Measurements from ENCODE around the gene SFXN4.
"Not testable (repeated sequence)": the region's sequence is repeated elsewhere in the genome, so short reads cannot be mapped to it uniquely, and the experiment has no call there.

SFXN4 gene

DNA sequence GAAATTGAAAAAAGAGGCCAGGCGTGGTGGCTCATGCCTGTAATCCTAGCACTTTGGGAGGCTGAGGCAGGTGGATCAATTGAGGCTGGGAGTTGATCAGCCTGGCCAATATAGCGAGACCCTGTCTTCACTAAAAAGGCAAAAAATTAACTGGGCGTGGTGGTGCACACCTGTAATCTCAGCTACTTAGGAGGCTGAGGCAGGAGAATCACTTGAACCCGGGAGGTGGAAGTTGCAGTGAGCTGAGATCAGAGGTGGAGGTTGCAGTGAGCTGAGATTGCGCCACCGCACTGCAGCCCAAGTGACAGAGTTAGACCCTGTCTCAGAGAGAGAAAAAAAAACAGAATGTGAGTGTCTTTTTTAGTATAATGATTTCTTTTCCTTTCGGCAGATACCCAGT is 59.6 kb downstream of the SFXN4 start:
- not testable (repeated sequence) for DNase-seq (ENCODE audit: low read depth)

DNA sequence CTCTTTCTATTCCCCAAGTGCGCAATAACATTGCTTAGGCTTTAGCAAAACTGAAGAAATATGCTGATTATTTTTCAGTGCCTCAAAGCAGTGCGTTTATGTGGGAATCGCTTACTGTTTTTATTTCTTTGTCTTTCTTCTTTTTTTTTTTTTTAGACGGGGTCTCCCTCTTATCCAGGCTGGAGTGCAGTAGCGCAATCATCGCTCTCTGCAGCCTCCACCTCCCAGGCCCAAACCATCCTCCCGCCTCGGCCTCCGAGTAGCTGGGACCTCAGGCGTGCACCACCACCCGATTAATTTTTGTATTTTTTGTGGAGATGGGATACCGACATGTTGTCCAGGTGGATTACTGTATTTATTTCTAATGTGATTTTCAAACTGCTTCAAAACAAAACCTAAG is 60.4 kb downstream of the SFXN4 start:
- no peak for DNase-seq (ENCODE audit: low read depth)

DNA sequence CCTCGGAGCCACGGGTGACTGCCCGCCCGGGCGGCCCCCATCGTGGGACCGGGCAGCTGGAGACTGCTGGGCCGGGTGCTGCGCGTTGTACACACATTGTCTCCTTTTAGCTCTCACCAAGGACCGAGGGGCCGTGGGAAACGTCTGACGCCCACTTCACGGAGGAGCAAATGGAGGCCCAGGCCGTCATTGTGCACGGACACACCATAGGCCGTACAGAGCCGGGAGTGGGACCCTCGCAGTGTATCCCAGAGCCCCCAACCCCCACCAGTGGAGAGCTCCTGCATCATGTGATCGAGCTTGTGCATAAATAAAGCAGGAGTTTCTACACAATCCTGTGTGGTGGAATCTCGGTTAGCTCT is 60.9 kb downstream of the SFXN4 start:
- DNase-seq (ENCODE audit: low read depth): peak; percentile 31

DNA sequence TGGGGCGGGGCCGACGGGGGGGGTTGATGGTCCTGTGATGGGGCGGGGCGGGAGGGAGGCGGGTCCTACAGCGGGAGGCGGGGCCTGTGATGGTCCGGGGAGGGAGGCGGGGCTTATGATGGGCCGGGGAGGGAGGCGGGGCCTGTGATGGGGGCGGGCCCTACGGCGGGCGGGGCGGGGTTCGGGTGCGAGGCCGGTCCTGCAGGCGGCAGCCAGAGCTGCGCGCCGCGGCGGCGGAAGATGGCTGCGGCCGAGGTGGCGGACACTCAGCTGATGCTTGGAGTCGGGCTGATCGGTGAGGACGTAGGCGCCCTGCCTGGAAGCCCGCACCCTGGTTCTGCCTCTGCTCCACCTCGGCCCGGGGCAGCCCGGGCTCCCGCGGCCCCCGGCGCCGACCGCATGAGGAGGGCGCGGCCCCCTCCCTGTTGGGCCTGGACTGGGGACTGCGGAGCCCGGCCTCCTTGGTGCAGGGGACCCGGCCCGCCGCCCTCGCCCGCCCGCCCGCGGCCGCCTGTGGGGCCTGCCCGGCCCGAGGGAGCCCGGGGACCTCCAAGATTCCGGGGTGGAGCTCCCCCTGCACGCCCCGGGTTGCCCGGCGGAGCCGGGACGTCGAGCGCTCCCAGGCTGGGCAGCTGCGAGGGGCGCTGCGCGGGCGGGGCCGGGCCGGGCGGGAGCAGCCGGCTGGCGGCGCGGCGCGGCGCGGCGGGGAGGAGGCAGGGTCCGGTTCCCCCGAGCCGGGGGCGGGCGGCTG is 61.4 kb downstream of the SFXN4 start, which contains the start of gene DENND10:
Gene DENND10 (plus strand): TSS at position 211 of the 751 bp plus-strand sequence. CDS start 30 bp downstream, at position 241.
- peak; percentile 79 for DNase-seq (ENCODE audit: low read depth)

DNA sequence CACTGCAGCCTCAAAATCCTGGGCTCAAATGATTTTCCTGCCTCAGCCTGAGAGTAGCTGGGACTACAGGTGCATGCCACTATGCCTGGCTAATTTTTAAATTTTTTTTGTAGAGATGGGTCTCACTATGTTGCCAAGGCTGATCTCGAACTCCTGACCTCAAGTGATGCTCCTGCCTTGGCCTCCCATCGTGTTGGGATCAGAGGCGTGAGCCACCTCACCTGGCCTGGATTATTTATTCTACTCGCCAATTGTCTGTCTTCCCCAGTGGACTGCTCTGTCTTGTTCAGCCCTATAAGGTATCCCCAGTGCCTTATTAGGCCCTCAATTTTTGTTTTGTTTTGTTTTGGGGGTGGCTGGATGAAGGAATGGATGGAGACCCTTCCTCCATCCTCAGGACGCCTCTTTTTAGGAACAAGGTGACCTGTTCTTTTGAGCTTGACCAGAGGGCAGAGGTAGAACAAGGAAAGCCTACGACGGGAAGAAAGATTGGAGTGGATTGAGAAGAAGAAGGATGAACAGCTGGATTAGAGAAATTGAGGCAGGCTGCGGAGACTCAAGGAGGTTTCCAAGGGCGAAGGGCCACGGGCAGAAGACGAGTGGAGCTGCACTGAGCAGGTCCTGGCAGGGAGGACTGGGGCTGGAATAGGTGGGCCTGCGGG is 62.1 kb downstream of the SFXN4 start:
- no peak for DNase-seq (ENCODE audit: low read depth)

DNA sequence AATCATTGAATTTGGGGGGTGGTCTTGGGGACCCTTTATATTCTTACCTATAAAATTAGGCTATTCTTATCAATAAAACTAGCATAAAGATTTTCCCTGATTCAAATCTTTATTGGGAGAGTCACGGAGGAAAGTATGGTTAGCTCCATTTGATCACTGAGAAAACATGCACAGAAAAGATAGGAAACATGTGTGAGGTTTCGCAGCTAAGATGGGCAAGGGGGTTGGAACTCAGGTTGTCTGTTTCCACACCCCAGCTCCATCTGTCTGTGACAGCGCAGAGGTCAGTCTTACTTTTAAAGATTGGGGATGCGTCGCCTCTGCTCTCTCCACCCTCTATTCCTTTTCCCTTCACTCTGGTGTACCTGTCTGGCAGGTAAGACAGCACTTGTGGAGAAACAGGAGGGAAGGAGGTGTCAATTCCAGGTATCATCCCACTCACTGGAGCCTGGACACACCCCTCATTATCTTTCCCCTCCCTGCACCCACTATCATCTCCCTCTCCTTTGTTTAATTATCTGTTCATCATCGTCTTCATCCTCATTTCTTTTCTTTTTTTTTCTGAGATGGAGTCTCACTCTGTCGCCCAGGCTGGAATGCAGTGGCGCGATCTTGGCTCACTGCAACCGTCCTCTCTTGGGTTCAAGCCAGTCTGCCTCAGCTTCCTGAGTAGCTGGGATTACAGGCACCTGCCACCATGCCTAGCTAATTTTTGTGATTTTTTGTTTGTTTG is 64.0 kb downstream of the SFXN4 start:
- no peak for DNase-seq (ENCODE audit: low read depth)

DNA sequence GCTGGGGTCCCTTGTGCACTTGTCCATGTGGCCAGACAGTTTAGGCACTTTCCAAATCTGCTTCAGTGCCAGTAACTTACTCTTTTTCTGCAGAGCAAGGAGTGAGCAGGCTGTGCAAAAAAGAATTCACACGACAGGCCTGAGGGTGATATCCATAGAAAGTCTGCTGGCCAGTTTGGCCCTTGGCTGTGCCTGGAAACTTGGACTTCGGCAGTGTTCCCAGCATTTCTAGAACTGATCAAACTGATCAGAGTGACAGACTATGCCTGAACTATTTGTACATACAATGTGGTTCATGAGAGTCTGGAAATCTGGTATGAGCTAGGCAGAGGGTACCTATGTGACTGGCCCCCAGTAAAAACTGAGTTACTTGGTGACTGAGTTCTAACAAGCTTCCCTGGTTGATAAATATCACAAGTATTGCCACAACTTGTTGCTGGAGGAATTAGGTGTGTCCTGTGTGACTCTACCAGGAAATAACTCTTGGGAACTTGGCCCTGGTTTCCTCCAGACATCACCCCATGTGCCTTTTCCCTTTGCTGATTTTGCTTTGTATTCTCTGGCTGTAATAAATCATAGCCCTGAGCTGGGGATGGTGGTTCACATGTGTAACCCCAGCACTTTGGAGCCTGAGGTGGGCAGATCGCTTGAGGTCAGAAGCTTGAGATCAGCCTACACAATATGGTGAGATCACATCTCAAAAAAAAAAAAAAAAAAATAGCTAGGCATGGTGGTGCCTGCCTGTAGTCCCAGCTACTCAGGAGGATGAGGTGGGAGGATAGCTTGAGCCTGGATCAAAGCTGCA is 64.9 kb downstream of the SFXN4 start:
- DNase-seq (ENCODE audit: low read depth): no peak

DNA sequence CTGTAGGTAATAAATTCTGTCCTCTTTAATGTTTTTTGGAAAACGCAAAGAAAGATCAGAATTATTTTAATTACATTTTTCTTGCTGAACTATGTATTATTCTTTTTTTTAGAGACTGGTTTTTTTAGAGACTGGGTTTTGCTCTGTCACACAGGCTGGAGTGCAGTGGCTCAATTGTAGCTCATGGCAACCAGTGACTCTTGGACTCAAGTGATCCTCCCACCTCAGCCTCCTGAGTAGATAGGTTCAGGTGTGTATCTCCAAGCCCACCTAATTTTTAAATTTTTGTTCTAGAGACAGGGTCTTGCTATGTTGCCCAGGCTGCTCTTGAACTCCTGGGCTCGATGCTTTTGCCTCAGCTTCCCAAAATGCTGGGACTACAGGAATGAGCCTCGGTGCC is 66.9 kb downstream of the SFXN4 start:
- no peak for DNase-seq (ENCODE audit: low read depth)

DNA sequence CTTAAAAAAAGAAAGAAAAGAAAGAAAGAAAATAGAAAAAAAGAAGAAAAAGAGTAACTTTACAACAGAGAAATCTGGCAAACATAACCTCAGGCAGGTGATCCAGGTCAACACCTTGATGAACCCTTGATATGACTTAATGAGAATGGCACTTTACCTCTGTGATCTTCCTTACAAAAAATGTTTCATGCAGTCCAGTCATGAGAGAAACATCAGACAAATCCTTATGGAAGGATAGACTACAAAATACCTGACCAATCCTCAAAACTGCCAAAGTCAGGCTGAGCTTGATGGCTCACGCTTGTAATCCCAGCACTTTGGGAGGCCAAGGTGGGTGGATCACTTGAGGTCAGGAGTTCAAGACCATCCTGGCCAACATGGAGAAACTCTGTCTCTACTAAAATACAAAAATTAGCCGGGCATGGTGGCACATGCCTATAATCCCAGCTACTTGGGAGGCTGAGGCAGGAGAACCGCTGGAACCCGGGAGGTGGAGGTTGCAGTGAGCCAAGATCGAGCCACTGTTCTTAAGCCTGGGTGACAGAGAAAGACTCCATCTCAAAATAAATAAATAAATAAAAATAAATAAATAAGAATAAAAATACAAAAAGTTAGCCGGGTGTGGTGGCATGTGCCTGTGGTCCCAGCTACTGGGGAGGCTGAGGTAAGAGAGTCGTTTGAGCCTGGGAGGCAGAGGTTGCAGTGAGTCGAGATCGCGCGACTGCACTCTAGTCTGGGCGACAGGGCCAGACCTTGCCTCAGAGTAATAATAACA is 68.7 kb downstream of the SFXN4 start:
- DNase-seq (ENCODE audit: low read depth): not testable (repeated sequence)

DNA sequence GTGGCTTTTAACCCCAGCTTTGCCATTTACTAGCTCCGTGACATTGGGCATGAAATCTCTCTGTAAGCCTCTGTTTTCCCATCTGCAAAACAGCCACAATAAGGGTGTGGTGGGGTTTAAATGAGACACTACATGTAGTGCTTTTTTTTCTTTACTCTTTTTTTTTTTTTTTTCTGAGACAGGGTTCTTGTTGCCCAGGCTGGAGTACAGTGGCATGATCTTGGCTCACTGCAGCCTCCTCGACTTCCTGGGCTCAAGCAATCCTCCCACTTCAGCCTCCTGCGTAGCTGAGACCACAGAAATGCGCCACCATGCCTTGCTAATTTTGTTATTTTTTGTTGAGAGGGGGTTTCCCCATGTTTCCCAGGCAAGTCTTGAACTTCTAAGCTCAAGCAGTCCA is 69.9 kb downstream of the SFXN4 start:
- no peak for DNase-seq (ENCODE audit: low read depth)

DNA sequence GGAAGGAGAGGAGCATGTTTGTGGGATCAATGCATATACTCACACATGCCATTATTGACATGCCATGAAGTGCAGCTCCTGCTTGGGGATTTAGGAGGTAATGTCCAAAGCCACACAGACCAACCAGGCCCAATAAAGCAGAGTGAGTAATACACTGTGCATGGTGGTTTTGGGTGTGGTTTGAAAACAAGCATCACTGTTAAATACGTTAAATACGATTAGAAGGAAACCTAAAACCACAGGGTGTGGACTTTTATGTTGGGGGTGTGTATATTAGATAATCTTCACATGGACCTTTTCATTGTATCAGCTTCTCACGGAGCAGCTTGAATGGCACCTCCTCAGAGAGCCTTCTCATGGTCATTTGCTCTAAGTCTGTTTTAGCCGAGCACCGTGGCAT is 74.5 kb downstream of the SFXN4 start:
- DNase-seq (ENCODE audit: low read depth): peak; percentile 92
